Neural cell (in vitro differentiated cells): ENCODE measurements around the gene SMIM43.

ENCODE experiments used
- CTCF ChIP-seq: fragments of 450-650 bp; IDR thresholded peaks from 2 replicates; pipeline ENCODE4 v1.5.1; 2014; ENCODE audit warnings: antibody characterized with exemption, mild to moderate bottlenecking, moderate library complexity; ENCODE audit not compliant: poor library complexity, severe bottlenecking
- EP300 ChIP-seq: fragments of 450-650 bp; conservative IDR thresholded peaks from 2 replicates; pipeline ENCODE4 v1.6.1; 2014; ENCODE audit warnings: antibody characterized with exemption, mild to moderate bottlenecking, moderate library complexity; ENCODE audit not compliant: poor library complexity, severe bottlenecking
- EZH2 ChIP-seq: fragments of 200-600, 300-800 bp; shearing (Covaris generic), sonication (generic); IDR thresholded peaks from 2 replicates; pipeline ENCODE4 v1.6.1; 2014; ENCODE audit warnings: antibody characterized with exemption, low read length, borderline replicate concordance, mild to moderate bottlenecking; ENCODE audit not compliant: insufficient read depth, poor library complexity, severe bottlenecking
- MXI1 ChIP-seq: fragments of 450-650 bp; conservative IDR thresholded peaks from 2 replicates; pipeline ENCODE4 v1.6.1; 2014; ENCODE audit warnings: antibody characterized with exemption, mild to moderate bottlenecking; ENCODE audit not compliant: poor library complexity, severe bottlenecking
- POLR2AphosphoS5 ChIP-seq: IDR thresholded peaks from 2 replicates; pipeline ENCODE4 v1.6.1; 2012
- RAD21 ChIP-seq: fragments of 450-650 bp; conservative IDR thresholded peaks from 2 replicates; pipeline ENCODE4 v1.6.1; 2014; ENCODE audit warnings: antibody characterized with exemption, mild to moderate bottlenecking, moderate library complexity
- TAF1 ChIP-seq: IDR thresholded peaks from 2 replicates; pipeline ENCODE4 v1.6.1; 2012; ENCODE audit warnings: low read depth

- TF ChIP-seq CTCF (no peak), POLR2AphosphoS5 (no peak), RAD21 (no peak), EP300 (no peak), EZH2 (no peak), MXI1 (no peak), TAF1 (no peak)
These were observed 23.2 kb downstream of the SMIM43 start for GRCh38 chr4:121741751-121742150.
